SU-DHL-6 (cell line): ENCODE data around the gene SDK2.

Source experiments
- CTCF ChIP-seq: fragments of 200-600 bp; sonication (generic); IDR thresholded peaks from one replicate; pipeline ENCODE4 v1.5.1; 2017; ENCODE audit warnings: antibody characterized with exemption, mild to moderate bottlenecking, low read length, moderate library complexity; ENCODE audit not compliant: insufficient read depth, poor library complexity, severe bottlenecking
- EZH2phosphoT487 ChIP-seq: fragments of 200-600 bp; sonication (generic), shearing (Covaris generic); conservative IDR thresholded peaks from 2 replicates; pipeline ENCODE4 v1.6.1; 2018; ENCODE audit warnings: mild to moderate bottlenecking, antibody characterized with exemption, low read length, moderate library complexity, mixed read lengths

- TF ChIP-seq CTCF: no peak
- TF ChIP-seq EZH2phosphoT487: no peak
Measured at GRCh38 chr17:73364155-73364522, 280.1 kb downstream of the SDK2 start.
